DOHH2 (cell line): ENCODE measurements around the gene TXNRD2.
"Not testable (repeated sequence)": the region's sequence is repeated elsewhere in the genome, so short reads cannot be mapped to it uniquely, and the experiment has no call there.

Experiments
- H3F3A ChIP-seq: fragments of 200-600 bp; sonication (generic), shearing (Covaris generic); 2 replicates; pipeline ENCODE4 v1.6.0; 2016; ENCODE audit warnings: antibody characterized with exemption, mild to moderate bottlenecking; ENCODE audit not compliant: control insufficient read depth, insufficient read depth
- H3K27ac ChIP-seq: fragments of 200-600 bp; sonication (generic); 2 replicates; pipeline ENCODE4 v1.5.1; 2014; ENCODE audit warnings: low read depth, mild to moderate bottlenecking, low read length, moderate library complexity
- H3K27me3 ChIP-seq: fragments of 200-600 bp; sonication (generic); 2 replicates; pipeline ENCODE4 v1.6.1; 2014; ENCODE audit warnings: mild to moderate bottlenecking, low read length, mixed read lengths; ENCODE audit not compliant: control insufficient read depth
- H3K36me3 ChIP-seq: fragments of 200-600 bp; sonication (generic); 2 replicates; pipeline ENCODE4 v1.6.1; 2014; ENCODE audit warnings: mild to moderate bottlenecking, low read length, moderate library complexity, mixed read lengths; ENCODE audit not compliant: control insufficient read depth
- H3K4me1 ChIP-seq: fragments of 200-600 bp; sonication (generic); 2 replicates; pipeline ENCODE4 v1.6.1; 2014; ENCODE audit warnings: mild to moderate bottlenecking, low read length, mixed read lengths; ENCODE audit not compliant: control insufficient read depth
- H3K4me2 ChIP-seq: fragments of 200-600 bp; sonication (generic); 2 replicates; pipeline ENCODE4 v1.6.0; 2014; ENCODE audit warnings: mild to moderate bottlenecking, low read length, moderate library complexity
- H3K4me3 ChIP-seq: fragments of 200-600 bp; sonication (generic); 2 replicates; pipeline ENCODE4 v1.5.1; 2014; ENCODE audit warnings: mild to moderate bottlenecking, low read length, mixed read lengths
- H3K79me2 ChIP-seq: fragments of 200-600 bp; sonication (generic); 2 replicates; pipeline ENCODE4 v1.6.1; 2014; ENCODE audit warnings: mild to moderate bottlenecking, low read length, mixed read lengths; ENCODE audit not compliant: control insufficient read depth
- H3K9me2 ChIP-seq: fragments of 200-600 bp; sonication (generic); replicated peaks from 2 replicates; pipeline ENCODE4 v1.6.1; 2014; ENCODE audit warnings: mild to moderate bottlenecking, low read length, mixed read lengths; ENCODE audit not compliant: control insufficient read depth
- H3K9me3 ChIP-seq: fragments of 200-600 bp; sonication (generic); 2 replicates; pipeline ENCODE4 v1.6.1; 2014; ENCODE audit warnings: antibody characterized with exemption, low read length, mixed read lengths; ENCODE audit not compliant: control insufficient read depth, insufficient read depth
- H4K20me1 ChIP-seq: fragments of 200-600 bp; sonication (generic); 2 replicates; pipeline ENCODE4 v1.6.0; 2014; ENCODE audit warnings: low read depth, mild to moderate bottlenecking, antibody characterized with exemption, low read length, moderate library complexity; ENCODE audit not compliant: control insufficient read depth, insufficient read depth
- CTCF ChIP-seq: fragments of 200-600 bp; sonication (generic); IDR thresholded peaks from one replicate; pipeline ENCODE4 v1.5.1; 2014; ENCODE audit warnings: antibody characterized with exemption, mild to moderate bottlenecking, low read depth, low read length; ENCODE audit not compliant: poor library complexity, severe bottlenecking
- EZH2phosphoT487 ChIP-seq: fragments of 200-600 bp; sonication (generic); IDR thresholded peaks from 2 replicates; pipeline ENCODE4 v1.6.1; 2017; ENCODE audit warnings: borderline replicate concordance, mild to moderate bottlenecking, antibody characterized with exemption, low read length, moderate library complexity, mixed read lengths

Gene TXNRD2

GRCh38 chr22:19927696-19928095 is 13.9 kb downstream of the TXNRD2 start:
- no peak overlapping the region for H3K4me3 ChIP-seq
- no peak overlapping the region for H3K27ac ChIP-seq
- H3K9me3 ChIP-seq = no peaks in the 10 kb centered on the region
- H3K9me2 ChIP-seq = no peaks in the 10 kb centered on the region
- no peaks in the 10 kb centered on the region for H4K20me1 ChIP-seq
- TF ChIP-seq CTCF (no peak), EZH2phosphoT487 (no peak)
- H3K4me2 ChIP-seq = no peak overlapping the region
- no peaks in the 10 kb centered on the region for H3F3A ChIP-seq
- H3K36me3 ChIP-seq = no peaks in the 10 kb centered on the region
- no peaks in the 10 kb centered on the region for H3K4me1 ChIP-seq
- H3K27me3 ChIP-seq = no peaks in the 10 kb centered on the region
- H3K79me2 ChIP-seq = no peaks in the 10 kb centered on the region

- H4K20me1 ChIP-seq, H3K4me2 ChIP-seq, H3K9me2 ChIP-seq, H3K27me3 ChIP-seq, H3K36me3 ChIP-seq, H3F3A ChIP-seq, H3K27ac ChIP-seq, H3K4me3 ChIP-seq, H3K4me1 ChIP-seq, H3K9me3 ChIP-seq, H3K79me2 ChIP-seq: not testable (repeated sequence)
Observed at GRCh38 chr22:19926028-19926427, 15.6 kb downstream of the TXNRD2 start.

- no peaks in the 10 kb centered on the region for H3K4me1 ChIP-seq
- H3K9me3 ChIP-seq = no peaks in the 10 kb centered on the region
Observed at GRCh38 chr22:19923914-19924513, 17.6 kb downstream of the TXNRD2 start.

More at GRCh38 chr22:19923914-19924513, 17.6 kb downstream of the TXNRD2 start:
- Histone ChIP-seq H3K4me3 (no peak overlapping the region), H4K20me1 (no peaks in the 10 kb centered on the region), H3K79me2 (no peaks in the 10 kb centered on the region), H3F3A (no peaks in the 10 kb centered on the region), H3K4me2 (no peak overlapping the region), H3K27me3 (no peaks in the 10 kb centered on the region), H3K27ac (no peak overlapping the region), H3K36me3 (no peaks in the 10 kb centered on the region), H3K9me2 (no peaks in the 10 kb centered on the region)
- TF ChIP-seq CTCF (no peak), EZH2phosphoT487 (no peak)
